H1 (cell line): ENCODE data around the gene MMS19. TPM values are rescaled to one million over a fixed set of nuclear protein-coding genes. Genes with fewer than 3 reads are reported as not detected.

ENCODE experiments used
- ASH2L ChIP-seq: fragments of 200-600, 300-600 bp; sonication (generic); IDR thresholded peaks from one replicate; pipeline ENCODE4 v1.7.1; 2017; ENCODE audit warnings: low read length
- CBX8 ChIP-seq: fragments of 300-800, 300-1000 bp; sonication (generic); IDR thresholded peaks from 2 replicates; pipeline ENCODE4 v1.7.1; 2016; ENCODE audit warnings: low read depth, low read length, borderline replicate concordance
- CHD7 ChIP-seq: fragments of 300-600 bp; sonication (generic); IDR thresholded peaks from 2 replicates; pipeline ENCODE4 v1.7.1; 2012; ENCODE audit warnings: low read length, moderate library complexity, mild to moderate bottlenecking, inconsistent platforms; ENCODE audit not compliant: insufficient replicate concordance
- CREB1 ChIP-seq: IDR thresholded peaks from 2 replicates; pipeline ENCODE4 v1.6.1; 2012; ENCODE audit warnings: inconsistent platforms
- NRF1 ChIP-seq: IDR thresholded peaks from 2 replicates; pipeline ENCODE4 v1.6.1; 2011; ENCODE audit warnings: mild to moderate bottlenecking, low read depth, low read length, improper control_type of control experiment
- POLR2A ChIP-seq, 2 experiments: IDR thresholded peaks; 1 replicate in 1 of 2; 2 replicates in 1 of 2; pipeline ENCODE4 v1.6.1; 2011; ENCODE audit warnings: low read depth in 2 of 2, low read length in 2 of 2, mild to moderate bottlenecking in 2 of 2; ENCODE audit errors: control extremely low read depth in 1 of 2
- POU5F1 ChIP-seq: IDR thresholded peaks from 2 replicates; pipeline ENCODE4 v1.6.1; 2011; ENCODE audit warnings: low read depth, mild to moderate bottlenecking, low read length, moderate library complexity
- RAD21 ChIP-seq, 2 experiments: IDR thresholded peaks in 1 of 2; conservative IDR thresholded peaks in 1 of 2; 2 replicates each; pipeline ENCODE4 v1.6.1; 2011; ENCODE audit warnings: low read depth in 2 of 2, low read length in 2 of 2, improper control_type of control experiment in 1 of 2, inconsistent platforms in 1 of 2, mild to moderate bottlenecking in 1 of 2, moderate library complexity in 1 of 2
- SUZ12 ChIP-seq: fragments of 200-600 bp; sonication (generic); IDR thresholded peaks from 2 replicates; pipeline ENCODE4 v1.6.1; 2012; ENCODE audit warnings: mild to moderate bottlenecking, inconsistent platforms, low read length, moderate library complexity, mixed read lengths
- TBP ChIP-seq: IDR thresholded peaks from 2 replicates; pipeline ENCODE4 v1.6.1; 2011; ENCODE audit warnings: low read depth, low read length, improper control_type of control experiment
- YY1 ChIP-seq: IDR thresholded peaks from 2 replicates; pipeline ENCODE4 v1.6.1; 2011; ENCODE audit warnings: low read depth, mild to moderate bottlenecking, low read length
- polyA plus RNA-seq, 7 experiments: library from polyadenylated mRNA; depleted of rRNA in 3 of 7; stranded (reverse) in 5 of 7; unstranded in 2 of 7; fragments of >200 nt in 5 of 7; fragments of 200-250 nt in 2 of 7; gene quantifications; 1 replicate in 5 of 7; 2 replicates in 1 of 7; 4 replicates in 1 of 7; pipeline versions ENCODE4 v1.2.1 to v1.2.3, GENCODE V29; 2011 to 2013; ENCODE audit warnings: missing spikeins in 2 of 7, mixed read lengths in 2 of 7
- total RNA-seq: library from RNA; stranded (reverse); fragmentation: NEBNext Ultra II Directional; extraction: Animal tissue kit (Norgen Biotek cat#: 25700); gene quantifications from 2 replicates; pipeline ENCODE4 v1.2.1, GENCODE V29; 2021

The MMS19 gene
- total and polyA plus RNA-seq, 2 of the 8 experiments (the other 6 are each of a cell fraction or from before 2014, with no cell fraction given), result 130 to 221 TPM

- TF ChIP-seq CHD7 (no peak), ASH2L (no peak), POU5F1 (no peak), TBP (peak; percentile 64), NRF1 (peak; percentile 85), POLR2A (IDR thresholded peaks at IDR 0.05; ENCODE audit: control extremely low read depth in 1 of 2, low read depth in 2 of 2, low read length in 2 of 2) (peak; percentile 46 to 75), YY1 (no peak), CREB1 (peak; percentile 74), SUZ12 (no peak), CBX8 (no peak), RAD21 (IDR thresholded peaks at IDR 0.05 in 1 of 2, conservative IDR thresholded peaks at IDR 0.05 in 1 of 2; ENCODE audit: low read depth in 2 of 2, low read length in 2 of 2) (peak in 1 of 2 experiments; percentile 12; a peak in 1 of 4 replicates)
Measured at GRCh38 chr10:97425964-97426775, 72.1 kb downstream of the MMS19 start, which contains the start of gene PGAM1 (continued).
